Gastroesophageal sphincter (tissue), 4 donors: ENCODE data around the gene ZNF444. TPM values are rescaled to one million over a fixed set of nuclear protein-coding genes. Genes with fewer than 3 reads are reported as not detected.

Experiments used
- ATAC-seq: fragments of 150-250 bp; one replicate; pipeline ENCODE4 v1.9.1; 2016; ENCODE audit warnings: mild to moderate bottlenecking, moderate library complexity
- H3K27ac ChIP-seq, 4 donors: fragments of 200-600 bp; sonication (generic) in 3 of 4; 1 replicate in 3 of 4; 2 replicates in 1 of 4; pipeline ENCODE4 v1.5.1; 2016 to 2019
- H3K27me3 ChIP-seq: fragments of 200-600 bp; sonication (generic); one replicate; pipeline ENCODE4 v1.5.1; 2019
- H3K36me3 ChIP-seq, 2 donors: fragments of 200-600 bp; sonication (generic); one replicate each; pipeline ENCODE4 v1.5.1; 2019; ENCODE audit warnings: control low read depth in 1 of 2
- H3K4me1 ChIP-seq, 3 donors: fragments of 200-600 bp; sonication (generic); 1 replicate in 2 of 3; 2 replicates in 1 of 3; pipeline ENCODE4 v1.5.1; 2016 to 2019; ENCODE audit warnings: control low read depth in 2 of 3
- H3K4me3 ChIP-seq, 2 donors: fragments of 200-600 bp; sonication (generic); one replicate each; pipeline ENCODE4 v1.5.1; 2019; ENCODE audit warnings: mild to moderate bottlenecking in 1 of 2, moderate library complexity in 1 of 2
- H3K9me3 ChIP-seq, 3 donors: fragments of 200-600 bp; sonication (generic); one replicate each; pipeline ENCODE4 v1.5.1; 2017 to 2019; ENCODE audit warnings: control low read depth in 2 of 3
- CTCF ChIP-seq, 4 experiments: fragments of 200-600 bp in 2 of 4; fragments of 450-650 bp in 2 of 4; sonication (generic) in 1 of 4; IDR thresholded peaks; one replicate each; pipeline ENCODE4 v1.5.1; 2017 to 2019; ENCODE audit warnings: antibody characterized with exemption in 4 of 4, mild to moderate bottlenecking in 2 of 4, moderate library complexity in 2 of 4
- EP300 ChIP-seq: sonication (generic); formaldehyde crosslinking; IDR thresholded peaks from one replicate; pipeline ENCODE4 v1.6.1; 2017; ENCODE audit warnings: antibody characterized with exemption, mild to moderate bottlenecking
- POLR2A ChIP-seq, 2 donors: fragments of 450-650 bp; IDR thresholded peaks; one replicate each; pipeline ENCODE4 v1.6.1; 2017; ENCODE audit warnings: antibody characterized with exemption in 2 of 2, mild to moderate bottlenecking in 2 of 2, moderate library complexity in 1 of 2
- POLR2AphosphoS5 ChIP-seq: sonication (generic); formaldehyde crosslinking; IDR thresholded peaks from one replicate; pipeline ENCODE4 v1.6.1; 2017; ENCODE audit warnings: antibody characterized with exemption
- WGBS, 2 donors: methylation state at CpG; one replicate each; pipeline ENCODE4 v1.1.5; 2018; ENCODE audit warnings: low coverage in 1 of 2; 5-methylcytosine and 5-hydroxymethylcytosine counted together
- total RNA-seq, 4 donors: library from RNA; depleted of rRNA; stranded (reverse); fragments of >200 nt; gene quantifications; one replicate each; pipeline ENCODE4 v1.1.0, GENCODE V29; 2016

Gene ZNF444
- total RNA-seq, 4 donors from 2014 or later, result 36.2 to 57.9 (median 41.3) TPM

DNA sequence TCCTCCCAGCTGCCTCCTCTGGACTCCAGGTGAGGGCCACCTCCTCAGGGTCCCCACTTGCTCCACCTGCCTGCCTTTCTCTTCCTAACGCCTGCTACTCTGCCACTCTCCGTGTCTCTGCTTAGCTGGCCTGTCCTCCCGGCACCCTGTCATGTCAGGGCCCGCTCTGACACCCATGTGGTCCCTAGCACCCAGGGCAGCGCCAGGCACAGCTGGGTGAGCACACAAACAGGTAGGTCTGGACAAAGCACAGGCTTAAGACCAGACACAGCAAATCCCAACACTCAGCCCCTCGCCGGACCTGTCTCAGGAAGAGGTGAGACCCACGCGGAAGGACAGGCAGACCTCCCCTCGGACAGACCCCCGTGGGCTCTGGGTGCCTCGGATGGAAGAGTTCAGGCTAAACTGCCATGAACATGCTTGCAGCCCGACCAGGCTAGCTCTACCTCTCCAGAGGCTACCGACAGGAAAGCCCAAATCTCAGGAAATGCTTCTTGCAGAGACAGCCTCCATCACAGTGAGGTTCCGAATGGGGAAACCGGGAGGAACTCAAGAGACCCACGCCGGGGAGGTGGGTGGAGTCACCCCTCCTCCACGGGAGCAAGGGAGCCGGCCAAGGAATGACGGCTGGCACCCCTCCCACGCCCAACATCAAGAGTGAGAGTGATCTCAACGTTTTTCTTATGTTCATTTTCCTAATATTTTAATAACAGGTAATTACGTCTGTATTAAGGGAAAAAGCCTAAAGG is 32.5 kb upstream of the ZNF444 start:
- no peaks in the 10 kb centered on the region for H3K9me3 ChIP-seq
- H3K27me3 ChIP-seq, result no peaks in the 10 kb centered on the region
- 0 to 9% methylated on average over 10 to 12 of the region's 24 CpGs for WGBS, 2 donors
- peaks cover 12 to 94% (median 82%) of the 10 kb centered on the region in 3 donors for H3K4me1 ChIP-seq
- TF ChIP-seq CTCF (IDR thresholded peaks at IDR 0.05) (no peak), POLR2A (IDR thresholded peaks at IDR 0.05) (no peak), POLR2AphosphoS5 (no peak), EP300 (no peak)
- H3K36me3 ChIP-seq, result no peaks in the 10 kb centered on the region
- peak overlapping the region; percentile 12 to 87 (median 84) for H3K27ac ChIP-seq
- ATAC-seq, result no peak
- H3K4me3 ChIP-seq, result peak overlapping the region; percentile 3 to 42

DNA sequence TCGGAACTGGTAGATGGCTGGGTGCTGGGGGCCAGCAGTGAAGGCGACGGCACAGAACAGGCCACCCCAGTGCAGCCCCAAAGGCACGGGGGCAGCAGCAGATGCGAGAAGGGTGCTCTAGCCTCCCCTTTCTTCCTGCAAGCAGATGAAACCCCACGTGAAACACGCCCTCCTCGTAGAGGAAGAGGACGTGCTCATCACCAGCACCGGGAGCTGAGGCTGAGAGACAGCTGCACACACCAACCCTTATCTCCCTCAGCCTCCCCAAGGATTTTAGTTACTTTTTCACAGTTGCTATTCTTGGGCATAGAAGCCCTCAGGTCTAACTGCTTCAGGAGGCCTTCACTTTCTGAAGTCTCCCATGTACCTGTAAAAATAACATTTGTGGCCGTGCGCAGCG is 31.9 kb upstream of the ZNF444 start:
- H3K27ac ChIP-seq, result peak overlapping the region; percentile 12 to 87 (median 84)
- H3K27me3 ChIP-seq, result no peaks in the 10 kb centered on the region
- peak overlapping the region; percentile 3 to 42 for H3K4me3 ChIP-seq
- TF ChIP-seq POLR2A (IDR thresholded peaks at IDR 0.05) (no peak), EP300 (no peak), POLR2AphosphoS5 (no peak), CTCF (IDR thresholded peaks at IDR 0.05) (no peak)
- no peaks in the 10 kb centered on the region for H3K36me3 ChIP-seq
- peaks cover 12 to 100% (median 88%) of the 10 kb centered on the region in 3 donors for H3K4me1 ChIP-seq
- no peak for ATAC-seq
- WGBS, 2 donors, result 22 to 45% methylated on average over 8 to 10 of the region's 13 CpGs
- no peaks in the 10 kb centered on the region for H3K9me3 ChIP-seq

- TF ChIP-seq POLR2AphosphoS5, result no peak
- no peak for TF ChIP-seq POLR2A (IDR thresholded peaks at IDR 0.05)
- TF ChIP-seq CTCF (IDR thresholded peaks at IDR 0.05), result no peak
- TF ChIP-seq EP300, result no peak
- H3K4me1 ChIP-seq, result peaks cover 12 to 100% (median 89%) of the 10 kb centered on the region in 3 donors
- H3K27me3 ChIP-seq, result no peaks in the 10 kb centered on the region
- ATAC-seq, result peak; percentile 52
- no peaks in the 10 kb centered on the region for H3K36me3 ChIP-seq
- H3K27ac ChIP-seq, result peak overlapping the region; percentile 35 to 87 (median 84)
- WGBS, 2 donors, result 24% methylated on average over 5 of the region's 12 CpGs; no CpG with 5 or more reads in 1 of the 2 donors
- H3K9me3 ChIP-seq, result no peaks in the 10 kb centered on the region
- H3K4me3 ChIP-seq, result peak overlapping the region in 1 of 2 donors; percentile 0
Measured at GRCh38 chr19:56110515-56111448, 30.3 kb upstream of the ZNF444 start.

- Histone ChIP-seq H3K27me3 (no peaks in the 10 kb centered on the region), H3K4me3 (peak overlapping the region in 1 of 2 donors; percentile 0), H3K36me3 (no peaks in the 10 kb centered on the region), H3K27ac (peak overlapping the region; percentile 35 to 87 (median 84)), H3K9me3 (no peaks in the 10 kb centered on the region), H3K4me1 (peaks cover 12 to 100% (median 81%) of the 10 kb centered on the region in 3 donors)
- 29 to 71% methylated on average over 3 to 10 of the region's 24 CpGs for WGBS, 2 donors
- ATAC-seq, result peak; percentile 61
- TF ChIP-seq CTCF (IDR thresholded peaks at IDR 0.05) (no peak), POLR2AphosphoS5 (no peak), EP300 (no peak), POLR2A (IDR thresholded peaks at IDR 0.05) (no peak)
Measured at GRCh38 chr19:56111601-56112312, 29.3 kb upstream of the ZNF444 start.
